ENCODE data around the gene EPS8L1.

- TF ChIP-seq CTCF (conservative IDR thresholded peaks at IDR 0.05 in 1 of 2, IDR thresholded peaks at IDR 0.05 in 1 of 2; ENCODE audit: extremely low read depth in 1 of 2, insufficient read depth in 1 of 2, low read depth in 1 of 2, low read length in 2 of 2), result no peak
- TF ChIP-seq EZH2 (IDR thresholded peaks at IDR 0.05; ENCODE audit: borderline replicate concordance, low read length), result no peak
These were observed 29.6 kb downstream of the EPS8L1 start for GRCh38 chr19:55105237-55105636.

Measured in mammary epithelial cell (primary cell).